Keratinocyte (primary cell): ENCODE measurements around the gene GRK1. TPM values are rescaled to one million over a fixed set of nuclear protein-coding genes. Genes with fewer than 3 reads are reported as not detected.
A peak's percentile ranks its signal among the peaks of the same experiment; 100 is the strongest.

ENCODE experiments used
- DNase-seq: peaks from one replicate; pipeline ENCODE4 v3.0.0-alpha.2; 2011; ENCODE audit warnings: low read depth, missing footprints, low spot score
- FAIRE-seq: peaks from 2 replicates; lab custom pipeline; 2011; peaks lifted over from hg19 to GRCh38; lab: Jason Lieb, UNC
- H2AFZ ChIP-seq: 2 replicates; pipeline ENCODE4 v1.6.0; 2012; ENCODE audit warnings: low read length, control low read depth, inconsistent platforms; ENCODE audit not compliant: control insufficient read depth
- H3K27ac ChIP-seq: 2 replicates; pipeline ENCODE4 v1.5.1; 2011; ENCODE audit warnings: low read length; ENCODE audit not compliant: control insufficient read depth, insufficient read depth
- H3K27me3 ChIP-seq: 3 replicates; pipeline ENCODE4 v1.6.0; 2011; ENCODE audit warnings: low read length; ENCODE audit not compliant: control insufficient read depth, insufficient read depth; ENCODE audit errors: extremely low read depth
- H3K36me3 ChIP-seq, 2 experiments: 2 replicates in 1 of 2; 3 replicates in 1 of 2; pipeline ENCODE4 v1.5.1; 2011; ENCODE audit warnings: low read length in 2 of 2, mild to moderate bottlenecking in 1 of 2; ENCODE audit not compliant: control insufficient read depth in 2 of 2, insufficient read depth in 2 of 2; ENCODE audit errors: extremely low read depth in 1 of 2
- H3K4me1 ChIP-seq: 3 replicates; pipeline ENCODE4 v1.5.1; 2011; ENCODE audit warnings: low read length; ENCODE audit not compliant: control insufficient read depth, insufficient read depth; ENCODE audit errors: extremely low read depth
- H3K4me2 ChIP-seq: 3 replicates; pipeline ENCODE4 v1.6.0; 2011; ENCODE audit warnings: low read depth, low read length; ENCODE audit not compliant: control insufficient read depth, insufficient read depth; ENCODE audit errors: extremely low read depth
- H3K4me3 ChIP-seq, 3 experiments: fragments of 200-600 bp in 1 of 3; sonication (generic) in 1 of 3; 2 replicates in 2 of 3; 3 replicates in 1 of 3; pipeline ENCODE4 v1.5.1; 2011 to 2016; ENCODE audit warnings: low read length in 3 of 3, mild to moderate bottlenecking in 3 of 3, control low read depth in 2 of 3, inconsistent platforms in 1 of 3, low read depth in 1 of 3, mixed read lengths in 1 of 3, mixed run types in 1 of 3, moderate library complexity in 1 of 3; ENCODE audit not compliant: control insufficient read depth in 2 of 3, insufficient read depth in 2 of 3; ENCODE audit errors: extremely low read depth in 1 of 3
- H3K79me2 ChIP-seq: 2 replicates; pipeline ENCODE4 v1.6.0; 2012; ENCODE audit warnings: low read length; ENCODE audit not compliant: control insufficient read depth, insufficient read depth
- H3K9ac ChIP-seq: 3 replicates; pipeline ENCODE4 v1.6.0; 2011; ENCODE audit warnings: low read length; ENCODE audit not compliant: control insufficient read depth, insufficient read depth; ENCODE audit errors: extremely low read depth
- H3K9me1 ChIP-seq: 3 replicates; pipeline ENCODE4 v1.6.0; 2011; ENCODE audit warnings: low read length; ENCODE audit not compliant: control insufficient read depth, insufficient read depth; ENCODE audit errors: extremely low read depth
- H3K9me3 ChIP-seq: 2 replicates; pipeline ENCODE4 v1.5.1; 2012; ENCODE audit warnings: low read depth, low read length; ENCODE audit not compliant: control insufficient read depth
- H4K20me1 ChIP-seq: 3 replicates; pipeline ENCODE4 v1.6.0; 2011; ENCODE audit warnings: low read length; ENCODE audit not compliant: control insufficient read depth, insufficient read depth; ENCODE audit errors: extremely low read depth
- CTCF ChIP-seq, 3 experiments: IDR thresholded peaks in 1 of 3; conservative IDR thresholded peaks in 1 of 3; optimal IDR thresholded peaks in 1 of 3; 2 replicates in 2 of 3; 3 replicates in 1 of 3; pipeline versions ENCODE3 to v1.5.1; 2011; ENCODE audit warnings: low read length in 3 of 3, mild to moderate bottlenecking in 3 of 3, moderate library complexity in 2 of 3, control low read depth in 1 of 3, inconsistent platforms in 1 of 3; ENCODE audit not compliant: insufficient read depth in 2 of 3; ENCODE audit errors: extremely low read depth in 1 of 3
- EZH2 ChIP-seq: IDR thresholded peaks from one replicate; pipeline ENCODE4 v1.6.1; 2012; ENCODE audit warnings: inconsistent platforms, mild to moderate bottlenecking, low read length, moderate library complexity
- dilution Hi-C: fragments of 300-500 bp; cut with MboI; formaldehyde crosslinking; loops from one replicate; pipeline ENCODE4 v1.7.0; 2020; ENCODE audit warnings: low sequenced_read_pairs; ENCODE audit not compliant: extremely low pct_ligation_motif_present
- polyA plus RNA-seq, 5 experiments: library from polyadenylated mRNA; depleted of rRNA in 3 of 5; stranded (reverse) in 3 of 5; stranded (forward) in 1 of 5; unstranded in 1 of 5; fragments of >200 nt; gene quantifications; 1 replicate in 1 of 5; 2 replicates in 3 of 5; 3 replicates in 1 of 5; pipeline versions ENCODE4 v1.2.1 to v1.2.3, GENCODE V29; 2011 to 2012; ENCODE audit warnings: missing spikeins in 2 of 5, low read depth in 1 of 5, low replicate concordance in 1 of 5

Gene GRK1
- polyA plus RNA-seq, 1 donor (not counting 4 experiments of a cell fraction or from before 2014, with no cell fraction given) = not detected

- Histone ChIP-seq H4K20me1 (no peaks in the 10 kb centered on the region), H3K9ac (no peak overlapping the region), H3K27me3 (peaks cover 30% of the 10 kb centered on the region), H3K27ac (no peak overlapping the region), H3K9me1 (no peaks in the 10 kb centered on the region), H3K4me3 (no peak overlapping the region), H3K36me3 (no peaks in the 10 kb centered on the region), H2AFZ (no peak overlapping the region), H3K4me1 (peaks cover 4% of the 10 kb centered on the region), H3K4me2 (peak overlapping the region; percentile 10), H3K79me2 (no peaks in the 10 kb centered on the region), H3K9me3 (peaks cover 16% of the 10 kb centered on the region)
- DNase-seq = no peak
- no peak for FAIRE-seq
- TF ChIP-seq EZH2 = peak; percentile 98
- no peak for TF ChIP-seq CTCF (optimal IDR thresholded peaks at IDR 0.05 in 1 of 3, IDR thresholded peaks at IDR 0.05 in 1 of 3, conservative IDR thresholded peaks at IDR 0.05 in 1 of 3; ENCODE audit: extremely low read depth in 1 of 3, insufficient read depth in 2 of 3, low read length in 3 of 3)
- dilution Hi-C loops = no loop called here
Measured at GRCh38 chr13:113729187-113730019, 62.4 kb downstream of the GRK1 start.

- dilution Hi-C loops = no loop called here
- no peak overlapping the region for H3K9ac ChIP-seq
- FAIRE-seq (no peak), DNase-seq (no peak)
- H3K27ac ChIP-seq = no peak overlapping the region
- H3K9me1 ChIP-seq = no peaks in the 10 kb centered on the region
- no peaks in the 10 kb centered on the region for H4K20me1 ChIP-seq
- no peak overlapping the region for H3K4me3 ChIP-seq
- peaks cover 30% of the 10 kb centered on the region for H3K27me3 ChIP-seq
- peaks cover 4% of the 10 kb centered on the region for H3K4me1 ChIP-seq
- TF ChIP-seq CTCF (optimal IDR thresholded peaks at IDR 0.05 in 1 of 3, IDR thresholded peaks at IDR 0.05 in 1 of 3, conservative IDR thresholded peaks at IDR 0.05 in 1 of 3; ENCODE audit: extremely low read depth in 1 of 3, insufficient read depth in 2 of 3, low read length in 3 of 3) (no peak), EZH2 (no peak)
- no peaks in the 10 kb centered on the region for H3K79me2 ChIP-seq
- no peaks in the 10 kb centered on the region for H3K36me3 ChIP-seq
- no peak overlapping the region for H2AFZ ChIP-seq
- H3K4me2 ChIP-seq = no peak overlapping the region
- peaks cover 16% of the 10 kb centered on the region for H3K9me3 ChIP-seq
Measured at GRCh38 chr13:113730258-113730691, 63.3 kb downstream of the GRK1 start.
